ENCODE data around the gene SGIP1. TPM values are rescaled to one million over a fixed set of nuclear protein-coding genes. Genes with fewer than 3 reads are reported as not detected.

The SGIP1 gene
- total RNA-seq, 1 donor from 2014 or later, result 123 TPM

DNA sequence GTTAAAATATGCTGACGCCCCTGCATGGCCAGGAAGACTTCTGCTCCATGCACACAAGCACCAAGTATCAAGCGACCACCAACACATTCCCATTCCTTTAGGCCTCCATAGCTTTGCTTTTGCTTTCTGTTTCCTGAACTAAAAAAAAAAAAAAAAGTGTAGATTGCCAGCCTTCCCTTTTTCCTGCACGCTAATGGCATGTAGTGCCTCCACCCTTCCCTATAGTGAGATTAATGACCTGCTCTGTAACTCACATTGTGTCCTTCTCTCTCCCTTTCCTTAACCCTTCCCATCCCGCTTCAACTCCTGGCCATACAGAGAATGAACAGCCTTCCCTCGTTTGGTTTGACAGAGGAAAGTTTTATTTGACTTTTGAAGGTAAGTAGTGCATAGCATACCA lies 161.2 kb downstream of the SGIP1 start:
- no peaks in the 10 kb centered on the region for H3K9me3 Mint-ChIP-seq (ENCODE audit: unreplicated experiment)
- TF ChIP-seq, protein P1, sequence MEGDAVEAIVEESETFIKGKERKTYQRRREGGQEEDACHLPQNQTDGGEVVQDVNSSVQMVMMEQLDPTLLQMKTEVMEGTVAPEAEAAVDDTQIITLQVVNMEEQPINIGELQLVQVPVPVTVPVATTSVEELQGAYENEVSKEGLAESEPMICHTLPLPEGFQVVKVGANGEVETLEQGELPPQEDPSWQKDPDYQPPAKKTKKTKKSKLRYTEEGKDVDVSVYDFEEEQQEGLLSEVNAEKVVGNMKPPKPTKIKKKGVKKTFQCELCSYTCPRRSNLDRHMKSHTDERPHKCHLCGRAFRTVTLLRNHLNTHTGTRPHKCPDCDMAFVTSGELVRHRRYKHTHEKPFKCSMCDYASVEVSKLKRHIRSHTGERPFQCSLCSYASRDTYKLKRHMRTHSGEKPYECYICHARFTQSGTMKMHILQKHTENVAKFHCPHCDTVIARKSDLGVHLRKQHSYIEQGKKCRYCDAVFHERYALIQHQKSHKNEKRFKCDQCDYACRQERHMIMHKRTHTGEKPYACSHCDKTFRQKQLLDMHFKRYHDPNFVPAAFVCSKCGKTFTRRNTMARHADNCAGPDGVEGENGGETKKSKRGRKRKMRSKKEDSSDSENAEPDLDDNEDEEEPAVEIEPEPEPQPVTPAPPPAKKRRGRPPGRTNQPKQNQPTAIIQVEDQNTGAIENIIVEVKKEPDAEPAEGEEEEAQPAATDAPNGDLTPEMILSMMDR (IDR thresholded peaks at IDR 0.05), result no peak
- peaks cover 58% of the 10 kb centered on the region for H3K36me3 Mint-ChIP-seq (ENCODE audit: unreplicated experiment)
- H3K4me1 Mint-ChIP-seq (ENCODE audit: unreplicated experiment), result peaks cover 18% of the 10 kb centered on the region
- H3K27me3 Mint-ChIP-seq (ENCODE audit: unreplicated experiment), result no peaks in the 10 kb centered on the region
- H3K27ac Mint-ChIP-seq (ENCODE audit: unreplicated experiment), result peak overlapping the region; percentile 48
- DNase-seq (ENCODE audit: extremely low spot score, unreplicated experiment), result no peak
- H3K4me3 Mint-ChIP-seq (ENCODE audit: unreplicated experiment), result no peak overlapping the region

DNA sequence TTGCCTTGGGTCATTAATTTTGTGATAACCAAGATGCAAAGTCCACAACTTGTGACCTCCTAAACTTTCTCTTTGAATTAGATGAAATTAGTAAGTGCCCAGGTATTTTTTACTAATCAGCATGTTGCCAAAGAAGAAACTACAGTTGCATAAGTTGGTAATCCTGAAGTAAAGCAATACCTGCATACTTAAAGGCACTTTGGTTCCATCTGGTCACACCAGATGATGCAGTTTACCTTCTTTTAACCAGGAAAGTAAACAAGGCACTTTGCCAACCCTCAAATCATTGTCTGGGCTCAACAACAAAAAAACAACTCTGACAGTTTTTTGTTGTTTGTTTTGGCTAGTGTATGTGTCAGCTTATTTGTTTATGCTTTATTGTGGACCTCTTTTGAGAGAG lies 162.8 kb downstream of the SGIP1 start:
- Mint-ChIP-seq H3K36me3 (ENCODE audit: unreplicated experiment) (peaks cover 53% of the 10 kb centered on the region), H3K4me3 (ENCODE audit: unreplicated experiment) (no peak overlapping the region), H3K27ac (ENCODE audit: unreplicated experiment) (no peak overlapping the region), H3K4me1 (ENCODE audit: unreplicated experiment) (peaks cover 7% of the 10 kb centered on the region), H3K27me3 (ENCODE audit: unreplicated experiment) (no peaks in the 10 kb centered on the region), H3K9me3 (ENCODE audit: unreplicated experiment) (no peaks in the 10 kb centered on the region)
- DNase-seq (ENCODE audit: extremely low spot score, unreplicated experiment), result no peak
- TF ChIP-seq, protein P1 (IDR thresholded peaks at IDR 0.05), result no peak

DNA sequence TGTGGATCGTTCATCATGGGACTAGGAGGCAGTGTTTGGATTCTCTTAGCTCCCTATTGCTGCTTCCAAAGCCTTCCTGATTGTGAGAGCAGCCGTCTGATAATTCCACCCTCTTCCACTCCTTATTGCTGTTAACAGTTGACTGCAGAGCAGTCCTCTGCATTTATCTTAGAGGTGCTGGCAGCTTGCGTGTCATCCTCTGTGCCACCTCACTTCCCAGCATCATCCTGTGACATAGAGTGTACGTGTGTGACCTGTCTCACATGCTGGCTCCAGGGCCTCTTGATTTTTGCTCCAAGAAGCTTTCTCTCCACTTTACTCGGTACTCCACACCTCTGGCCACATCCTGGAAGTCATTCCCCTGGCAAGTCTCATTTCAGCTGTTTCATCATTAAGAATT lies 165.3 kb downstream of the SGIP1 start:
- TF ChIP-seq, protein P1 (IDR thresholded peaks at IDR 0.05), result no peak
- Mint-ChIP-seq H3K36me3 (ENCODE audit: unreplicated experiment) (peaks cover 37% of the 10 kb centered on the region), H3K27ac (ENCODE audit: unreplicated experiment) (peak overlapping the region; percentile 52), H3K27me3 (ENCODE audit: unreplicated experiment) (no peaks in the 10 kb centered on the region), H3K4me3 (ENCODE audit: unreplicated experiment) (no peak overlapping the region), H3K9me3 (ENCODE audit: unreplicated experiment) (no peaks in the 10 kb centered on the region), H3K4me1 (ENCODE audit: unreplicated experiment) (peaks cover 16% of the 10 kb centered on the region)
- DNase-seq (ENCODE audit: extremely low spot score, unreplicated experiment), result no peak

DNA sequence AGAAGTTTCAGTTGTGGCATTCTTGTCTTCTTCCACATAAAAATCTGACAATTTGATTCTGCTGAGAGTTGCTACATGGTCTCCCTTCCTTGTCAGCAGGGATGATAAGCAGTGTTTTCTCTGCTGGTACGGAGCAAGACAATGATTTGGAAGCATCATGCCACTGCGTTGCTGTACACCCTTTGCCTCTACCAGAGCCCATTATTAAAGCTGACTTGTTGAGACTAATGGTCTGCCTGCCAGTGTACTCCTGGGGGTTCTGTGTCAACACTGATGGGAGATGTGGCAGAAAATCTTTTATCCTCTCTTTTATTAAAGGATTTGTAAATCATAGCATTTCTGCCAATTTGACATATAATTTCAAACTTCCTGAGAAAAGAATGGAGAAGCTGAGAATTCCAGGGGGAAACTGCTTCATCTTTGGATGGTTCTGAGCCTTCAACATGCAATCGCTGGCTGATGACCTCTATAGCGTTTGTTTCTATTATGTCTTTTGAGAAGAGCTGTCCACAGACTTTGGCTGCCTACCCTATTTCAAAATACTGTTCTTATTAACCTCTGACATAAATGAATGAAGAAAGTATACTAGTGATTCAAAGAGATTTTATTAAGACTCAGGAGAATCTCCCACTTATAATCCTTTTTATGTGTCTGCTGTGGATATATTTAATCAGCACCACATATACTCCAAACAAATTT lies 170.4 kb downstream of the SGIP1 start:
- H3K27ac Mint-ChIP-seq (ENCODE audit: unreplicated experiment), result peak overlapping the region; percentile 90
- peaks cover 9% of the 10 kb centered on the region for H3K36me3 Mint-ChIP-seq (ENCODE audit: unreplicated experiment)
- no peaks in the 10 kb centered on the region for H3K27me3 Mint-ChIP-seq (ENCODE audit: unreplicated experiment)
- DNase-seq (ENCODE audit: extremely low spot score, unreplicated experiment), result no peak
- H3K9me3 Mint-ChIP-seq (ENCODE audit: unreplicated experiment), result no peaks in the 10 kb centered on the region
- TF ChIP-seq, protein P1 (IDR thresholded peaks at IDR 0.05), result no peak
- H3K4me1 Mint-ChIP-seq (ENCODE audit: unreplicated experiment), result peaks cover 33% of the 10 kb centered on the region
- H3K4me3 Mint-ChIP-seq (ENCODE audit: unreplicated experiment), result no peak overlapping the region

DNA sequence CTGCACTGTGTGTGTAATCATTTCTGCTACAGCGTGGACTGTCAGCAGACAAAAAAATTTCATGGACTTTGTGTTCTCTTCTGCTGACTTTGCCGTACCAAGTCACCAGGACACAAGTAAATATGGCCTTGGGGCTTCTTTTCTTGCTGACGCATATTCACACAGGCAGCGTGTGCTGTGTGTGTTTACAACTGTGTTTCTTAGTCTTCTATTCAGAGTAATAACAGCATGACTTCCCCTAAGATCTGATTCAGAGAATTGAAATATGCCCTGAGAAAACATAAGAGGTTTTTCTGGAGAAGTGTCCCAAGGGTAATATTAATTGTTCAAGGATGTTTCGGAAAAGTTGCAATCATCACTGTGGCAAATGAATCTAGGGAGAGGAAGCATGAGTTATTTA lies 171.2 kb downstream of the SGIP1 start:
- Mint-ChIP-seq H3K4me1 (ENCODE audit: unreplicated experiment) (peaks cover 33% of the 10 kb centered on the region), H3K36me3 (ENCODE audit: unreplicated experiment) (peaks cover 7% of the 10 kb centered on the region), H3K4me3 (ENCODE audit: unreplicated experiment) (no peak overlapping the region), H3K27me3 (ENCODE audit: unreplicated experiment) (no peaks in the 10 kb centered on the region), H3K9me3 (ENCODE audit: unreplicated experiment) (no peaks in the 10 kb centered on the region), H3K27ac (ENCODE audit: unreplicated experiment) (peak overlapping the region; percentile 90)
- TF ChIP-seq, protein P1 (IDR thresholded peaks at IDR 0.05), result no peak
- DNase-seq (ENCODE audit: extremely low spot score, unreplicated experiment), result no peak

Measured in osteocyte (in vitro differentiated cells).